Measurements from ENCODE around the gene PIF1.
"Not testable (repeated sequence)": the region's sequence is repeated elsewhere in the genome, so short reads cannot be mapped to it uniquely, and the experiment has no call there.

PIF1 gene

GRCh38 chr15:64847448-64847847 is 22.0 kb upstream of the PIF1 start:
- FAIRE-seq = no peak

DNA sequence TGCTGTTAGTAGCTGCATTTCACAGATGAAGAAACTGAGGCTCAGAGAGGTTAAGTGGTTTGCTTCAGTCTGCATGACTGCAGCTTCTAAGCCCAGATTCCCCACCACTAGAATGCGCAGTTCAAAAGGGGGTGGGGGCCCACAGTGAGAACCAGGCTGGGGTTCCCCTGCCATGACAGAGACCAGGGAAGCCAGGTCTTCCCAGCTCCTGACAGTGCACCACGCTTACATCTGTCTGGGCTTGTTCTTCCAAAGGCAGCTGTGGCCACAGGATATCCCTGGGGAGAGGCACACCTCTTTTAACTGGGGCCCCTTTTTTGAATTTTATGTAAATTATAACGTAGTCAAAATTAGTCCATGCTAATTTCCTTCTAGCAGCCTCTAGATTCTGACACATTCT is 21.6 kb upstream of the PIF1 start:
- FAIRE-seq = no peak

DNA sequence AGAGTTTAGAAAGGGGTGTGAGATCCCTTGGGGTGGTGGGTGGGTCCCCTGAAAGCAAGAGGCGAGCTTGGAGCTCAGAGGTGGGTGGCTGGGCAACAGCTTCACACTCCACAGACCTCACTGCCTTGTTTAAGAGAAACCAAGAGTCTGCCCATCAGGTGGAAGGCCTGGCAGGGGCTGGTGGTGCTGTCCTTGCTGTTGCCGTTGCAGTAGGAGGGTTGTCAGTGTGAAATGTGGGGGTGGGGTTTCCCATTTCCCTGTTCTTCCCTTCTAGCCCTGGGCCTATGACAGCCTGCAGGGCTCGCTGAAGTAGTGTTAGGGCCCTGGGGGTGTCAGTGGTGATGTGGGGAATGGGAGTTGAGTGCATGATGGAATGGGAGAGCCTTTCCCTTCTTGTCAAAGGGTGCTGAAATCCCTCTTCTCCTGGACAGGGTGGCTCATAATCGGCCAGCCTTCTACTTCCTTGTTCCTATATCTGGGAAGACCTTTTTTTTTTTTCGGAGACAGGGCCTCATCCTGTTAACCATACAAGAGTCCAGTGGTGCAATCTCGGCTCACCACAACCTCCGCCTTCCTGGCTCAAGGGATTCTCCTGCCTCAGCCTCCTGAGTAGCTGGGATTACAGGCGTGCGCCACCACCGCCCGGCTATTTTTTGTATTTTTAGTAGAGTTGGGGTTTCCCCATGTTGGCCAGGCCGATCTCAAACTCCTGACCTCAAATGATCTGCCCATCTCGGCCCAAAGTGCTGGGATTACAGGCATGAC is 20.6 kb upstream of the PIF1 start:
- no peak for FAIRE-seq

GRCh38 chr15:64845183-64845611 is 19.8 kb upstream of the PIF1 start:
- FAIRE-seq = no peak

DNA sequence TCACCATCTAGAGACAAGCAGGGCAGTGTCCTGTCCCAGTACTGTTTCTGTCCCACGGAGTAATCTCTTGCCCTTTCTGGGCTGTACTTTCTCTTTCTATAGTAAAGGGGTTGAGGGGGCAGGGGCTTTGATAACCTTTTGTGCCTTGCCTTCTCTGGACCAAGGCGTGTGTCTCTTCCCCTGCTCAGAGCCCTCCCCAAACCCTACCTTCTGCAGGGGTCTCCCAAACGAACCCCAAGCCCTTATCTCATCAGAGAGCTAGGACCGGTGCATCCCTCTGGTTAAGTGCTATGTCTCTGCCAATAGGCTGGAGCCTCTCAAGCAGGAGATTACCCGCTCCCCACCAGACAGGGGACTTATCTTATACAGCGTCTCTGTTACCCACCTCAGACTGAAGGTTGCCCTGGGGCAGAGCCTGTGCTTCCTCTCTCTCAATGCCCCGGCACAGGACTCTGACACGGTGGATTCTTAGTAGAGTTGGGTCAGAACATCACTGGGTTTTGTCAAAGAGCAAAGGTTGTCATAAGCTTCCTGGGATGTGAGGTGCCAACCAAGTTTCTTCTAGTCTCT is 19.2 kb upstream of the PIF1 start:
- FAIRE-seq = no peak

GRCh38 chr15:64843991-64844390 is 18.5 kb upstream of the PIF1 start:
- FAIRE-seq = no peak

GRCh38 chr15:64842986-64843561 is 17.6 kb upstream of the PIF1 start:
- FAIRE-seq = no peak

DNA sequence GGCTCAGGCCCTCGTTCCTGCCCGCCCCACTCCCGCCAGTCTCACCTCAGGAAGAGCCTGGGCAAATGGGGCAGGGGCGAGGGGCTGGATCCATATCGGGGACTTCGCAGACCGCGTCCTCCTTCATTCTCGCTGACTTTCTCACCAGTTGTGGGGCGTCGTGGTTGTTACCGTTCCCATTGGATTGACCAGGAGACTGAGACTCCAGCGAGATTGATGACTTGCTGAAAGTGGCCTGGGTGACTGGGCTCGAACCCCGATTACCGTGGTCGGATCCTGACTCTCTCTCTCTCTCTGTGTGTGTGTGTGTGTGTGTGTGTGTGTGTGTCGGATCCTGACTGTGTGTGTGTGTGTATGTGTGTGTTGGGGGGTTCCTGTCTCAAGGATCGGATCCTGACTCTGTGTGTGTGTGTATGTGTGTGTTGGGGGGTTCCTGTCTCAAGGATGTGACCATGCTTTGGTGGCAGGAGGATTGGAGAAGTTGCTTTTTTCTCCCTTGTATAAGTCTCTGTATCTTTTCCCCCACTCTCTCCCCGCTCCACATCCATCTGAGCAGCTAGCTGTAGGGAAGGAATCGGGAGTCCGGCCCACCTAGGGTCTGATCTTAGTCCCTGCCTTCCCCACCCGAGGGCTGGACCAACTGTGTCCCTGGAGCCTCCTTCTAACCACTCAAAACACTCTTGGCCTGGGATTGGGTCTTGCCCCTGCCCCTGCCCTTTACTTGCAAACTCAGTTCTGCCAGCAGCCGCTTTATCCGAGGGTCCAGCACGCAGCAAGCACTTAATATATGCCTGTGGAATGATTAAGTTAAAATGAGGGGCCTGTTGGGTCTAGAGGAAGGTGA is 16.9 kb upstream of the PIF1 start:
- no peak for FAIRE-seq

DNA sequence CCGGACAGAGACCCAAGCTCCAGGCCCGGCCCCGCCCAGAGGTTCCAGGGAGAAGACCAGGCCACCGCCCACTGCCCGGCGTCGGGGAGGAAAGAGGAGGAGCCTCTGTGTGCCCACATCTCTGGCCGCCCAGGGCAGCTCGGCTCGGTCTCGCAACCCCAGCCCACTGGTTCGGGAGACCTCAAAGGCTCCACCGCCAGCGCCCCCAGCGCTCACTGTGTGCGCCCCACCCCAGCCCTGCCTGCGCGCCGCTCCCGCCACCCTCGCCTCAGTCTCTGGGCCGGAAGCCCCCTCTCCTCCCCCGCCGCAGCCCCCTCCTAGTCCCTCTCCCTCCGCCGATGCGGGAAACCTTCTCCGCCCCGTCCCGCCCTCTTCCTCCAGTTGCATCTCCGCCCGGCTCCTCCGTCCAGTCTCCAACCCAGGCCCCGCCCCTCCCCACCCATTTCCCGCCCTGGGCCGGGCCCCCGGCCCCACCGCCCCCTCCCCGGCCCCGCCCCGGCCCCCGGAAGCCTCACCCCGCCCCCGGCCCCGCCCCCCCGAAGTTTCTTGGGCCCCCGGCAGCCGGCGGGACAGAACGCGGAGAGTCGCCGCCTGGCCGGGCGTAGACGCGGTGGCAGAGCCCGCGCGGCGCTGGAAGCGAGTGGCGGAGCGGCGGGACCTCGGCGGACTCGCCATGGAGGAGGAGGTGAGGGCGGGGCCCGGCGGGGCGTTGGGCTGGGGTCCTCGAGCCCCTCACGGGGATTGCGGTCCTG is 16.1 kb upstream of the PIF1 start, which contains the start of gene PLEKHO2:
TSS of gene PLEKHO2 (plus strand) at position 572 of the 752 bp plus-strand sequence. CDS start at position 674, 102 bp downstream.
- FAIRE-seq = no peak

DNA sequence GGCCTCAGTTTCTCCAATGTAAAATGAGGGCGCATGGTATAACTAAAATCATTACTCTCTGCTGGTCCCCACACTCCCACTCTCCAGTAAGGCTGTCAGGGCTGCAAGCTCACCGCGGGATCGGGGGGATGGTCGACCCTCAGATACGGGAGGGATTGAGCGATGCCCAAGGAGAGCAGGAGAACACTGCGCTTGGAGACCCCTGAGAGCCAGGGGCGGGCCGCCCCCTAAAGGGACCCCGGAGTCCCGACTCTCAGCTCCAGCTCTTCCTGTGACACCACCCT is 15.6 kb upstream of the PIF1 start:
- no peak for FAIRE-seq

DNA sequence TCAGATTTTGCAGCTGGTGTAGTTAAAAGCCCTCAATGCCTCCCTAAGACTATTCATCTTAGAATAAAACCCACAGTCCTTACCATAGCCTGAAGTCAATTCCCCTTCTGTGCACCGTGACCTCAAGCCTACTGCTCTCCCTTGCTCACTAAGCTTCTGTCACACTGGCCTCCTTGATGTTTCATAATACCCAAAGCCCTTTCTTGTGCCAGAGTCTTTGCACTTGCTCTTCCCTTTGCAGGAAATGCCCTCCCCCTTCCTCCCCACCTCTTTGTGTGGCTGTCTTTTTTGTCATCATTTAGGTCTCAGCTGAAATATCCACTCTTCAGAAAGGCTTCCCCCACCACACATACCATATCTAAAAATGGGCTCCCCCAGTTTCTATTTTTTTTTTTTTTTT is 12.1 kb upstream of the PIF1 start:
- no peak for FAIRE-seq

GRCh38 chr15:64836023-64836536 is 10.6 kb upstream of the PIF1 start:
- no peak for FAIRE-seq

GRCh38 chr15:64833690-64834089 is 8.2 kb upstream of the PIF1 start:
- no peak for FAIRE-seq

DNA sequence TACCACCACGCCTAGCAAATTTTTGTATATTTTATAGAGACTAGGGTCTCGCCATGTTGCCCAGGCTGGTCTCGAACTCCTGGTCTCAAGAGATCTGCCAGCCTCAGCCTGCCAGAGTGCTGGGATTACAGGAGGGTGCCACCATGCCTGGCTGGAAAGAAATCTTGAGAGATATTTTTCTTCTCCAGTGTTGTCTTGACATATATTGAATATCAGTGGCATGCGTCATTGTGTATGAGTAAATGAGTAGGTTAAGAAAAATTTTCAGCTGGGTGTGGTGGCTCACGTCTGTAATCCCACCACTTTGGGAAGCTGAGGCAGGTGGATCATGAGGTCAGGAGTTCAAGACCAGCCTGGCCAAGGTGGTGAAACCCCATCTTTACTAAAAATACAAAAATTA is 3.5 kb upstream of the PIF1 start:
- FAIRE-seq = no peak

- no peak for FAIRE-seq
Observed at GRCh38 chr15:64824929-64825430, 467 bp downstream of the PIF1 start.

GRCh38 chr15:64816452-64816851 is 9.0 kb downstream of the PIF1 start:
- FAIRE-seq = no peak

DNA sequence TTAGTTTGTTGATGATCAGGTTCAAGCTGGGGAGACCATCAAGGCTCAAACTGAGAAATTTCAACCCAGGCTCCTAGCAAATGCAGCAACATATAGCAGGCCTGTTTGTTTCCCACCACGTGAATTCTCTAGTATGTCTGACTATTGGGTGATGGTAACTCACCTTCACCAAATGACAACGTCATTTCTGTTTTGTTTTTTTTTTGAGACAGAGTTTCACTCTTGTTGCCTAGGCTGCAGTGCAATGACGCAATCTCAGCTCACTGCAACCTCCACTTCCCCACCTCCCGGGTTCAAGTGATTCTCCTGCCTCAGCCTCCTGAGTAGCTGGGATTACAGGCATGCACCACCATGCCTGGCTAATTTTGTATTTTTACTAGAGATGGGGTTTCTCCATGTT is 10.5 kb downstream of the PIF1 start:
- FAIRE-seq = not testable (repeated sequence)

GRCh38 chr15:64814283-64814682 is 11.2 kb downstream of the PIF1 start:
- not testable (repeated sequence) for FAIRE-seq

- no peak for FAIRE-seq
Observed at GRCh38 chr15:64813075-64813474, 12.4 kb downstream of the PIF1 start.

DNA sequence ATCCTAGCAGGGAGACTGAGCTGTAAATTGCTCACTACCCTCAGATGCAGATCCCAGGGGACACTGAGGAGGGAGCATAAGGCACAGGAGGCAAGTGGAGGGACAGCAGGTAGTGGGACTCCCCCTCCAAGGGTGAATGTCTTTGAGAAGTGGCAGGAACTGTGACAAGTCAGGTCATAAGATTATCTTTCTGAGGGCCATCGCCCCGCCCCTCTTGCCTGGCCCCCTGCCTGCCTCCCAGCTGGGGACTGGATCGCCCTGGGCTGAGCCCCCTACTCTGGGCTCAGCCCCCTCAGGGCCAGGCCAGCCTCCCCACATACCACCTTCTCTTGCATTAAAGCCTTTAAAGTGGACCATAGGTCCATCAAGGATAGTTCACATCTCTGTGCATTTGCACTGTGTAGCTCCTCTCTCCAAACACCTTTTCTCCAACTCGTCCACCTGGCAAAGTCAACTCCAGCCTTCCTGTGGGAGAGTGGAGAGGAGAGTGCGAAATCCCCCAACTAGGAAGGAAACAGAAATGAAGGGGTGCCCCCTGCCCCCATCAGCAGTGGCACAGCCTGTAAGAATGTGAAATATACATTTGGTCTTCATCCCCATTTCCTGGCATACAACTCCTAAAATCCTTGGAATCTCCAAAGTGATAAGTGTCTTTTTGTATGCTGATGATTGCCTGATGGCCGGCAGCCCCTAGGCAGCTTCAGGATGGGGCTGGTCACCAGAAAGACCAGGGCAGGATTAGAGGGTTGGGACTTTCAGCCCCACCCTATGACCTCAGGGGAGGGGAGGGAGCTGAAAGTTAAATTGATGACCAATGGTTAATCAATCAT is 14.7 kb downstream of the PIF1 start:
- no peak for FAIRE-seq

Data from G401.6 (cell line).